Muscle layer of colon (tissue), 2 donors: Measurements from ENCODE around the gene OR4K14.

ENCODE experiments used
- H3K27ac ChIP-seq: one replicate; pipeline ENCODE4 v1.7.0; 2013; ENCODE audit warnings: low read depth, mild to moderate bottlenecking, low read length, moderate library complexity
- H3K27me3 ChIP-seq, 2 donors: one replicate each; pipeline ENCODE4 v1.7.0; 2013; ENCODE audit warnings: low read length in 2 of 2, mild to moderate bottlenecking in 2 of 2; ENCODE audit not compliant: insufficient read depth in 2 of 2, control insufficient read depth in 1 of 2
- H3K36me3 ChIP-seq: one replicate; pipeline ENCODE4 v1.7.0; 2013; ENCODE audit warnings: mild to moderate bottlenecking, low read length; ENCODE audit not compliant: insufficient read depth
- H3K4me1 ChIP-seq: one replicate; pipeline ENCODE4 v1.7.0; 2013; ENCODE audit warnings: mild to moderate bottlenecking, low read length; ENCODE audit not compliant: insufficient read depth
- H3K4me3 ChIP-seq, 2 donors: one replicate each; pipeline ENCODE4 v1.7.0; 2013; ENCODE audit warnings: low read length in 2 of 2, low read depth in 1 of 2, mild to moderate bottlenecking in 1 of 2, moderate library complexity in 1 of 2
- H3K9ac ChIP-seq: one replicate; pipeline ENCODE4 v1.7.0; 2013; ENCODE audit warnings: low read length
- H3K9me3 ChIP-seq: one replicate; pipeline ENCODE4 v1.7.0; 2013; ENCODE audit warnings: mild to moderate bottlenecking, low read length
- donor health status: abdominal sarcoma.
- donor health status: Adenocarcinoma of cecum.

OR4K14 gene

GRCh38 chr14:20019257-20019865 is at the start of gene OR4K14:
OR4K14 (minus strand) TSS chr14:20019307; CDS start chr14:20015193, 4,114 bp downstream.
- H3K36me3 ChIP-seq, result no peaks in the 10 kb centered on the region
- no peak within 1 kb of the TSS for H3K27ac ChIP-seq
- H3K9ac ChIP-seq, result no peak within 1 kb of the TSS

GRCh38 chr14:20059745-20060144 is 40.6 kb upstream of the OR4K14 start, which contains the start of gene OR4L1:
OR4L1 (plus strand) TSS chr14:20060045; CDS start chr14:20060045, 0 bp downstream.
- H3K4me3 ChIP-seq, result no peak within 1 kb of the TSS
- H3K27ac ChIP-seq, result no peak within 1 kb of the TSS
- no peaks in the 10 kb centered on the region for H3K27me3 ChIP-seq
- H3K36me3 ChIP-seq, result no peaks in the 10 kb centered on the region
- H3K9ac ChIP-seq, result no peak within 1 kb of the TSS
- H3K4me1 ChIP-seq, result no peaks in the 10 kb centered on the region
- H3K9me3 ChIP-seq, result no peaks in the 10 kb centered on the region

More at GRCh38 chr14:20019257-20019865, at the start of gene OR4K14:
- no peaks in the 10 kb centered on the region for H3K9me3 ChIP-seq
- no peaks in the 10 kb centered on the region for H3K27me3 ChIP-seq
- H3K4me1 ChIP-seq, result no peaks in the 10 kb centered on the region
- no peak within 1 kb of the TSS for H3K4me3 ChIP-seq

GRCh38 chr14:20048202-20048601 is 29.1 kb upstream of the OR4K14 start:
- H3K9ac ChIP-seq, result no peak overlapping the region
- H3K9me3 ChIP-seq, result no peaks in the 10 kb centered on the region
- H3K4me1 ChIP-seq, result no peaks in the 10 kb centered on the region
- H3K27me3 ChIP-seq, result no peaks in the 10 kb centered on the region
- H3K27ac ChIP-seq, result no peak overlapping the region
- no peak overlapping the region for H3K4me3 ChIP-seq
- no peaks in the 10 kb centered on the region for H3K36me3 ChIP-seq

GRCh38 chr14:20044243-20044642 is 25.1 kb upstream of the OR4K14 start:
- no peak overlapping the region for H3K27ac ChIP-seq
- H3K4me3 ChIP-seq, result no peak overlapping the region

GRCh38 chr14:20035938-20036337 is 16.8 kb upstream of the OR4K14 start, which contains the start of gene OR4K13:
OR4K13 (minus strand) TSS chr14:20036038; CDS start chr14:20034758, 1,280 bp downstream.
- Histone ChIP-seq H3K27me3 (no peaks in the 10 kb centered on the region), H3K36me3 (no peaks in the 10 kb centered on the region), H3K9me3 (no peaks in the 10 kb centered on the region), H3K4me3 (no peak within 1 kb of the TSS), H3K27ac (no peak within 1 kb of the TSS), H3K4me1 (no peaks in the 10 kb centered on the region), H3K9ac (no peak within 1 kb of the TSS)

More at GRCh38 chr14:20044243-20044642, 25.1 kb upstream of the OR4K14 start:
- H3K9me3 ChIP-seq, result no peaks in the 10 kb centered on the region
- no peaks in the 10 kb centered on the region for H3K27me3 ChIP-seq
- H3K36me3 ChIP-seq, result no peaks in the 10 kb centered on the region
- no peak overlapping the region for H3K9ac ChIP-seq
- H3K4me1 ChIP-seq, result no peaks in the 10 kb centered on the region

GRCh38 chr14:20035449-20035848 is 16.3 kb upstream of the OR4K14 start:
- H3K9ac ChIP-seq, result no peak overlapping the region
- H3K4me3 ChIP-seq, result no peak overlapping the region
- no peaks in the 10 kb centered on the region for H3K9me3 ChIP-seq
- no peak overlapping the region for H3K27ac ChIP-seq
- no peaks in the 10 kb centered on the region for H3K36me3 ChIP-seq
- H3K4me1 ChIP-seq, result no peaks in the 10 kb centered on the region
- H3K27me3 ChIP-seq, result no peaks in the 10 kb centered on the region

GRCh38 chr14:20031058-20031457 is 12.0 kb upstream of the OR4K14 start:
- H3K27ac ChIP-seq, result no peak overlapping the region
- no peaks in the 10 kb centered on the region for H3K27me3 ChIP-seq

GRCh38 chr14:20008156-20008555 is 11.0 kb downstream of the OR4K14 start:
- Histone ChIP-seq H3K9me3 (no peaks in the 10 kb centered on the region), H3K27me3 (no peaks in the 10 kb centered on the region), H3K27ac (no peak overlapping the region), H3K4me3 (no peak overlapping the region), H3K9ac (no peak overlapping the region), H3K36me3 (no peaks in the 10 kb centered on the region), H3K4me1 (no peaks in the 10 kb centered on the region)

More at GRCh38 chr14:20031058-20031457, 12.0 kb upstream of the OR4K14 start:
- H3K4me1 ChIP-seq, result no peaks in the 10 kb centered on the region
- H3K9me3 ChIP-seq, result no peaks in the 10 kb centered on the region
- H3K36me3 ChIP-seq, result no peaks in the 10 kb centered on the region
- H3K9ac ChIP-seq, result no peak overlapping the region
- H3K4me3 ChIP-seq, result no peak overlapping the region

- Histone ChIP-seq H3K9ac (no peak overlapping the region), H3K4me3 (no peak overlapping the region), H3K36me3 (no peaks in the 10 kb centered on the region), H3K27me3 (no peaks in the 10 kb centered on the region), H3K9me3 (no peaks in the 10 kb centered on the region), H3K4me1 (no peaks in the 10 kb centered on the region), H3K27ac (no peak overlapping the region)
These were observed 16.8 kb downstream of the OR4K14 start for GRCh38 chr14:20002319-20002718.

GRCh38 chr14:20001863-20002262 is 17.2 kb downstream of the OR4K14 start, which contains the start of gene OR4Q2:
OR4Q2 (plus strand) TSS chr14:20002163.
- Histone ChIP-seq H3K36me3 (no peaks in the 10 kb centered on the region), H3K9ac (no peak within 1 kb of the TSS), H3K27ac (no peak within 1 kb of the TSS), H3K4me3 (no peak within 1 kb of the TSS), H3K9me3 (no peaks in the 10 kb centered on the region), H3K4me1 (no peaks in the 10 kb centered on the region), H3K27me3 (no peaks in the 10 kb centered on the region)

- no peaks in the 10 kb centered on the region for H3K36me3 ChIP-seq
- H3K27ac ChIP-seq, result no peak overlapping the region
- H3K4me1 ChIP-seq, result no peaks in the 10 kb centered on the region
- H3K27me3 ChIP-seq, result no peaks in the 10 kb centered on the region
- H3K4me3 ChIP-seq, result no peak overlapping the region
- no peaks in the 10 kb centered on the region for H3K9me3 ChIP-seq
- H3K9ac ChIP-seq, result no peak overlapping the region
These were observed 25.7 kb downstream of the OR4K14 start for GRCh38 chr14:19993438-19993837.

- Histone ChIP-seq H3K27ac (no peak within 1 kb of the TSS), H3K4me3 (no peak within 1 kb of the TSS), H3K9ac (no peak within 1 kb of the TSS), H3K36me3 (no peaks in the 10 kb centered on the region), H3K4me1 (no peaks in the 10 kb centered on the region), H3K27me3 (no peaks in the 10 kb centered on the region), H3K9me3 (no peaks in the 10 kb centered on the region)
These were observed 43.8 kb downstream of the OR4K14 start, which contains the start of gene OR4K15 for GRCh38 chr14:19975291-19975690. OR4K15 (plus strand) TSS chr14:19975591; CDS start chr14:19975591, 0 bp downstream.
